Smooth muscle cell (in vitro differentiated cells): ENCODE data around the gene LNP1. TPM values are rescaled to one million over a fixed set of nuclear protein-coding genes. Genes with fewer than 3 reads are reported as not detected.

Experiments used
- DNase-seq: peaks from one replicate; lab custom pipeline; 2025; ENCODE audit not compliant: unreplicated experiment; lab: John Stamatoyannopoulos, UW
- H2AFZ ChIP-seq: fragments of 200-600 bp; sonication (generic); 2 replicates; pipeline ENCODE4 v1.6.0; 2016; ENCODE audit warnings: antibody characterized with exemption, low read depth, mild to moderate bottlenecking
- H3F3A ChIP-seq: fragments of 200-600 bp; sonication (generic); 2 replicates; pipeline ENCODE4 v1.6.0; 2017; ENCODE audit warnings: antibody characterized with exemption, low read depth
- H3K27ac ChIP-seq: fragments of 200-600 bp; sonication (generic); 2 replicates; pipeline ENCODE4 v1.5.1; 2016; ENCODE audit warnings: low read depth, mild to moderate bottlenecking
- H3K27me3 ChIP-seq: fragments of 200-600 bp; sonication (generic); 2 replicates; pipeline ENCODE4 v1.6.1; 2016; ENCODE audit warnings: low read depth, mild to moderate bottlenecking
- H3K36me3 ChIP-seq: fragments of 200-600 bp; sonication (generic); 2 replicates; pipeline ENCODE4 v1.5.1; 2016; ENCODE audit warnings: low read depth
- H3K4me1 ChIP-seq: fragments of 200-600 bp; sonication (generic); 2 replicates; pipeline ENCODE4 v1.5.1; 2016; ENCODE audit warnings: low read depth
- H3K4me2 ChIP-seq: fragments of 200-600 bp; sonication (generic); 2 replicates; pipeline ENCODE4 v1.6.0; 2016; ENCODE audit warnings: mild to moderate bottlenecking
- H3K4me3 ChIP-seq: fragments of 200-600 bp; sonication (generic); 2 replicates; pipeline ENCODE4 v1.5.1; 2016; ENCODE audit warnings: mild to moderate bottlenecking
- H3K79me2 ChIP-seq: fragments of 200-600 bp; sonication (generic); 2 replicates; pipeline ENCODE4 v1.6.0; 2016; ENCODE audit warnings: low read depth, mild to moderate bottlenecking
- H3K9ac ChIP-seq: fragments of 200-600 bp; sonication (generic); 2 replicates; pipeline ENCODE4 v1.6.0; 2016; ENCODE audit warnings: low read depth
- H3K9me3 ChIP-seq: fragments of 200-600 bp; sonication (generic); replicated peaks from 2 replicates; pipeline ENCODE4 v1.5.1; 2016; ENCODE audit warnings: low read depth
- H4K20me1 ChIP-seq: fragments of 200-600 bp; sonication (generic); 2 replicates; pipeline ENCODE4 v1.6.0; 2016; ENCODE audit warnings: low read depth
- WGBS: methylation state at CpG from one replicate; pipeline ENCODE4 v1.1.7; 2016; ENCODE audit warnings: low lambda C conversion rate; 5-methylcytosine and 5-hydroxymethylcytosine counted together
- polyA plus RNA-seq: library from polyadenylated mRNA; unstranded; fragments of >200 nt; fragmentation: Nextera tagmentation; extraction: Ambion mirVana; gene quantifications from 2 replicates; pipeline ENCODE4 v1.2.1, GENCODE V29; 2016
- total RNA-seq: library from RNA; depleted of rRNA; stranded (reverse); fragments of >200 nt; gene quantifications from 2 replicates; pipeline ENCODE4 v1.2.3, GENCODE V29; 2014
- TF ChIP-seq, protein P1 (sequence below): fragments of 200-600 bp; sonication (generic); IDR thresholded peaks from 2 replicates; pipeline ENCODE4 v1.5.1; 2017; ENCODE audit warnings: borderline replicate concordance, mild to moderate bottlenecking, antibody characterized with exemption; ENCODE audit not compliant: insufficient read depth, poor library complexity, severe bottlenecking

Gene LNP1
- total and polyA plus RNA-seq, 2 experiments from 2014 or later, result 3.1 to 4.3 TPM

DNA sequence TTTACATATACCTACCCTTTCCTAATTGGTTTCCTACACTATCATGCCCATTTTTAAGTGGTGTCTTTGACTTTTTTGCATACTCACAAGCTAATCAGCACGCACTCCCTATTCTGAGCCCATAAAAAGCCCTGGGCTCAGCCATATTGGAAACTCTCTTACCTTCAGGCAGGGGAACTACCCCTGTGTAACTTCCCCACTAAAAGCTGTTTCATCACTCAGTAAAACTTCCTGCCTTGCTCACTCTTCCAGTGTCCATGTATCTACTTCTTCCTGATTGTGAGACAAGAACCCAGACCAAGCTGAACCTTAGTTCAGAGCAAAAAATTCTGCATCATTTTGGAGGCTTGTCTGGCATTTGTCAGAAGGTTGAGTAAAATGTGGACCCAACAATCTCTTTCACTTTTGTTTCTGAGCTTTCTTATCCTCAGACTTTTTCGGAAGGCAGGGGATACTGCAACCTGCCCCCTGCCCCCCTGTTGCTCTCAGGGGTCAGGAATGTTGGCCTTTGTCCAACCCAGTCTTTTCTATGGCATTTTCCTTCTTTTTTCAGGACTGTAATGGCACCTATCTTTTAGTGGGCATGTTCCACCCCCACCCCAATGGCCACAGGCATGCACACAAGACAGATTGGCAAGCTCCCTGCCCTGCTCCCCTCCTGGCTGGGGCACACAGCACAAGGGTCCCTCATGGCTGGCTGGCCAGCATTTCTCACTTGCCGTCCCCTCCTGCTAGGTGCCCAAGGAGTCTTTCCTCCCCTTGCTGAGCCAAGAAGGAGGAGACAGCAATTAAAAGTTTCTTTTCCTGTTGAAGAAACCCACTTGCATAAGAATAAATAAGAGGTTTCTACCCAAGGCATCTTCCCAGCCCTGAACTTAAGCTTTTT lies 64.8 kb downstream of the LNP1 start:
- Histone ChIP-seq H4K20me1 (no peaks in the 10 kb centered on the region), H3K36me3 (no peaks in the 10 kb centered on the region), H3F3A (no peaks in the 10 kb centered on the region), H3K4me3 (no peak overlapping the region), H3K4me2 (no peak overlapping the region), H3K79me2 (no peaks in the 10 kb centered on the region), H3K27ac (no peak overlapping the region), H3K9me3 (peaks cover 4% of the 10 kb centered on the region), H3K27me3 (no peaks in the 10 kb centered on the region), H2AFZ (no peak overlapping the region), H3K4me1 (no peaks in the 10 kb centered on the region), H3K9ac (no peak overlapping the region)
- TF ChIP-seq, protein P1, sequence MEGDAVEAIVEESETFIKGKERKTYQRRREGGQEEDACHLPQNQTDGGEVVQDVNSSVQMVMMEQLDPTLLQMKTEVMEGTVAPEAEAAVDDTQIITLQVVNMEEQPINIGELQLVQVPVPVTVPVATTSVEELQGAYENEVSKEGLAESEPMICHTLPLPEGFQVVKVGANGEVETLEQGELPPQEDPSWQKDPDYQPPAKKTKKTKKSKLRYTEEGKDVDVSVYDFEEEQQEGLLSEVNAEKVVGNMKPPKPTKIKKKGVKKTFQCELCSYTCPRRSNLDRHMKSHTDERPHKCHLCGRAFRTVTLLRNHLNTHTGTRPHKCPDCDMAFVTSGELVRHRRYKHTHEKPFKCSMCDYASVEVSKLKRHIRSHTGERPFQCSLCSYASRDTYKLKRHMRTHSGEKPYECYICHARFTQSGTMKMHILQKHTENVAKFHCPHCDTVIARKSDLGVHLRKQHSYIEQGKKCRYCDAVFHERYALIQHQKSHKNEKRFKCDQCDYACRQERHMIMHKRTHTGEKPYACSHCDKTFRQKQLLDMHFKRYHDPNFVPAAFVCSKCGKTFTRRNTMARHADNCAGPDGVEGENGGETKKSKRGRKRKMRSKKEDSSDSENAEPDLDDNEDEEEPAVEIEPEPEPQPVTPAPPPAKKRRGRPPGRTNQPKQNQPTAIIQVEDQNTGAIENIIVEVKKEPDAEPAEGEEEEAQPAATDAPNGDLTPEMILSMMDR, result no peak
- 95% methylated on average over 3 of the region's 3 CpGs for WGBS
- no peak for DNase-seq

DNA sequence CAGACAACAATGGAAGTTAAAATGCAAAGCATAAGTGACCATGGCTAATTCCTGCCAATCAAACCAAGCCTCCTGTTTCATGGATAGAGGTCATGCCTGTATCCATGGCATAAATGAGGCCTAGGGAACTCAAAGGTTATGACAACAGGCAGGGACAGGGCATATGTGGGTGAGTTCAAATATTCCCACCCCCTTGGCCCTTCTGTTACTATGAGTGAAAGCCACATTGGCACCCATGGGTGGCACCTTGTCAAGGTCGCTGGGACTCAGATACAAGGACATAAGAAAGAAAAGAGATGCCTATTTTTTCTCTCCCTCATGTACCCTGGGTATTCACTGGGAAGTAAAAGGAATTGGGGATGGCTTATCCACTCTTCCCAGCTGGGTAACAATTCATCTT lies 65.8 kb downstream of the LNP1 start:
- Histone ChIP-seq H3K36me3 (no peaks in the 10 kb centered on the region), H3F3A (no peaks in the 10 kb centered on the region), H3K4me3 (no peak overlapping the region), H3K4me2 (no peak overlapping the region), H4K20me1 (no peaks in the 10 kb centered on the region), H3K79me2 (no peaks in the 10 kb centered on the region), H3K27me3 (no peaks in the 10 kb centered on the region), H3K4me1 (no peaks in the 10 kb centered on the region), H2AFZ (no peak overlapping the region), H3K9me3 (peaks cover 4% of the 10 kb centered on the region), H3K27ac (no peak overlapping the region), H3K9ac (no peak overlapping the region)
- no peak for DNase-seq
- 100% methylated on average over 1 of the region's 1 CpG for WGBS
- TF ChIP-seq, protein P1, result no peak

DNA sequence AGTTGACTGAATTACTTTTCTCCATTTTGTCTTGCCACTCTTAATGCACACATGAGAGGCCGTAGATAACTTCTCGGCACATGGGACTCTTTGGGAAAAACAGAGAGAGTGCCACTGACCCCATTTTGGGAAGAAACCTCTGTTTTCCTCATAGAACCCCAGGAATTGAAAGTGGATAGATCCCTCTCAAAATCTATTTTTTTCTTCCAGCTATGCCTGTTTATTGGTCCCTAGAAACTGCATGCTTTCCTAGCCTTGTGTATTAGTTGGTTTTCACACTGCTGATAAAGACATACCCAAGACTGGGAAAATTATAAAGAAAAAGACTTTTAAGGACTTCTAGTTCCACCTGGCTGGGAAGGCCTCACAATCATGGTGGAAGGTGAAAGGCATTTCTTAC lies 67.3 kb downstream of the LNP1 start:
- 92% methylated on average over 2 of the region's 2 CpGs for WGBS
- H3K27me3 ChIP-seq, result no peaks in the 10 kb centered on the region
- H3K9me3 ChIP-seq, result peaks cover 4% of the 10 kb centered on the region
- no peak overlapping the region for H3K9ac ChIP-seq
- H4K20me1 ChIP-seq, result no peaks in the 10 kb centered on the region
- DNase-seq, result no peak
- no peak overlapping the region for H3K4me2 ChIP-seq
- no peak overlapping the region for H2AFZ ChIP-seq
- H3F3A ChIP-seq, result no peaks in the 10 kb centered on the region
- H3K36me3 ChIP-seq, result no peaks in the 10 kb centered on the region
- H3K4me3 ChIP-seq, result no peak overlapping the region
- H3K4me1 ChIP-seq, result no peaks in the 10 kb centered on the region
- H3K79me2 ChIP-seq, result no peaks in the 10 kb centered on the region
- TF ChIP-seq, protein P1, result no peak
- H3K27ac ChIP-seq, result no peak overlapping the region

DNA sequence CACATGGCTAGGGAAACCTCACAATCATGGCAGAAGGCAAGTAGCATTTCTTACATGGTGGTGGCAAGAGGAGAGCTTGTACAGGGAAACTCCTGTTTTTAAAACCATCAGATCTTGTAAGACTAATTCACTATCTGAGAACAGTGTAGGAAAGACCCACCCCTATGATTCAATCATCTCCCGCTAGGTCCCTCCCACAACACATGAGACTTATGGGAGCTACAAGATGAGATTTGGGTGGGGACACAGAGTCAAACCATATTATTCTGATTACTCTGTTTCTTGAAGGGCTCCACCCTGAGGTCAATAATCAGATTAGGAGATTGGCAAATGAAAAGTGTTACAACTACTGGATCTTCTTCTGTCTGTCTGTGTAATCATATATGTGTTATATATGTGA lies 69.6 kb downstream of the LNP1 start:
- no peaks in the 10 kb centered on the region for H4K20me1 ChIP-seq
- H2AFZ ChIP-seq, result no peak overlapping the region
- no peak overlapping the region for H3K9ac ChIP-seq
- no peak overlapping the region for H3K4me3 ChIP-seq
- no peak overlapping the region for H3K4me2 ChIP-seq
- H3K36me3 ChIP-seq, result no peaks in the 10 kb centered on the region
- H3K4me1 ChIP-seq, result no peaks in the 10 kb centered on the region
- H3F3A ChIP-seq, result no peaks in the 10 kb centered on the region
- H3K9me3 ChIP-seq, result peaks cover 4% of the 10 kb centered on the region
- no peak for DNase-seq
- TF ChIP-seq, protein P1, result no peak
- H3K79me2 ChIP-seq, result no peaks in the 10 kb centered on the region
- H3K27ac ChIP-seq, result no peak overlapping the region
- no peaks in the 10 kb centered on the region for H3K27me3 ChIP-seq
- WGBS, result 96% methylated on average over 1 of the region's 1 CpG
